Measurements from ENCODE around the gene PIAS2.

The PIAS2 gene

DNA sequence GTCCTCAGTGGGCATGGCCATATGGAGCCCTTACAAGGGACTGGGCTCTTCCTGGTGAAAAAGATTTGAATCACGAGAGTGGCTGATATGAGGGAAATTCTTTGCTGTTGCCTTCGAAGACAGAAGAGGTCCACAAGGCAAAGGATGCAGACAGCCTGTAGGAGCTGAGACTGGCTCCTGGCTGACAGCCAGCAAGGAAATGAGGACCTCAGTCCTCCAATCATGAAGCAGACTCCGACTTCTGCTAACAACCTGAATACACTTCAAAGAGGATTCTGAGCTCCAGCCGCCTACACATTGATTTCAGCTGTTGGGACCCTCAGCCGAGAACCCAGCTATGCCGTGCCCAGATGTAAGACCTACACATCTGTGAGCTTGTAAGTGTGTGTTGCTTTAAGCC is 157.4 kb downstream of the PIAS2 start:
- no peak for DNase-seq (ENCODE audit: low read depth)

DNA sequence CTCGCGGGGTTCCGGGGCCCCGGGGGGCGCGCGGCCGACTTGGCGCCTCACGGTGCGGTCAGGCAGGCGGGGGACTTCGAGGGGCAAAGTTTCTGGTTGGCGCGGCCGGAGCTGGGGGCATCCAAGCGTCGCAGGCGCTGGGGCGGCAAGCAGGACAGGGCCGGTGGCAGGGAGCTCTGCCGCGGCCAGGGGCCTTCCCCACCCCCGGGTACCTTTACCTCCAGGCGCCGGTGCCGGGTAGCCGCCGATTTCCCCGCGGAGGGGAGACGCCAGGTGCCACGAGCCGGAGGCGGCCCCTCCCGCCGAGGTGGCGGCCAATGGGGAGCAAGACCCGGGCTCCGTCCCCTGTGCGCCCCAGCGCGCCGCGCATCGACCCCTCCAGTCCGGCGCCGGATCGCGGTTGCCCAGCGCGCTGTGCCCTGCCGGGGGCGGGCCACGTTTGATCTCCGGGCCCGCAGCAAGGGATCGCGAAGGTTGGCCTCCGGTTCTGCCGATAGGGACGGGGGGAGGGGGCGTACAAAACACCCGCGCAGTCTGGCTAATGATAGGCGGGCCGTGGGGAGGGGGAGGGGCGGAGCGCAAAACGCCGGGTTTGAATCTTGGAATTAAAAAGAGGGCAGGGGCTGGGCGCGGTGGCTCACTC is 160.6 kb downstream of the PIAS2 start, which contains the start of gene ST8SIA5:
TSS of gene ST8SIA5 (minus strand) at position 495 of the 643 bp plus-strand sequence. CDS start 545 bp downstream, outside the sequence.
- no peak for DNase-seq (ENCODE audit: low read depth)

DNA sequence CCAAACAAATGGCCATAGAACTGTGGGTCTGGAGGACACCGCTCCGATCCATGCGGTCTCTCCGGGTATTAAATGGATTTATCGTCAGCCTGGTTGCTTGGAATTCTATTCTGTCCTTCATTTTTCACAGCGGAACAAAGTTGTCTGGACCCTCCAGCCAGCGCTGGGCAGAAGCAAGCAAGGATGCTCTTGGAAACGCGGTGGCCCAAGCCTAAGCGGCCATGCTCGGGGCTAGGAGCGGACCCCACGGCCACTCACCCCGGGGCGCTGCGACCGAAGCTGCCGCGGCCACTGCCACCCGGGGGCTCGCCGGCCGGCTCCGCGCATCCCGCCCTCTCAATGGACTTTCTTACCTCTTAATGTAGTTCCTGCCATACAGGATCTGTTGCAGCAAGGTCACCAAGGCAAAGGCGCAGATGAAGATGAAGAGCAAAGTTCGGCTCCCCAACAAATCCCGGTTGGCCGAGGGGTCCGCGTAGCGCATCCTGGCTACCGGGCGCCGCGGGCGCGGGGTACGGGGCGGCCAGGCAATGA is 161.2 kb downstream of the PIAS2 start:
- DNase-seq (ENCODE audit: low read depth): no peak

DNA sequence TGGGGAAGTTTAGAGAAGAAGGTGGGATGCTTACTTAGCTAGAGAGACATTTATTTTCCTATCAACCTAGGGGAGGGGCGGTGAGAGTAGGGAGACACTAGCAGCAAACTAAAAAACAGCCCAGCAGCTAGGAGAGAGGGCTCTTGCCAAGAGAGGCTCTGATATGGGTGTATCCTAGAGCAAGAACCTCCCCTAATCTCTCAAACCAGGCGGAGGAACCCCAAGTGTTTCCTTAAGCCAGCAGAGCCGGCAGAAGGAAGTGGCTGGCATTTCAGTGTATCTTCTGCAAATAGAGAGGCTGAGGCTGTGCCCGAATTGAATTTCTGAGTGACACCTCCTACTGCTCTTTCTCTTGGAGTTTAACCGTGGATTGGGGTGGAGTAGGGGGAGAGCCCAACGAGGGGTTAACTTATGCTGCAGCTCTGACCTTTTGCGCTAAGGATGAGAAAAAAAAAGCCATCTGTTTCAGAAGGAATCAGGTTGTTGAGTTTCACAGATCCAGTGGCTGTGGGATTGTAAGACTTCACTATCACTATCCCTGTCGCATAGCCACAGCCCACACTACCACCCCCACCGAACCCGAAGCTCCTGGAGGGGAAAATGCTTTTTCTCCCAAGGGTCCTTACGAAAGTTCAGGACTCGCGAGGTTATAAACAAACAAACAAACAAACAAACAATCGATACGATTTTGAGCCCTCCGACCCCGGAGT is 161.8 kb downstream of the PIAS2 start:
- DNase-seq (ENCODE audit: low read depth): no peak

DNA sequence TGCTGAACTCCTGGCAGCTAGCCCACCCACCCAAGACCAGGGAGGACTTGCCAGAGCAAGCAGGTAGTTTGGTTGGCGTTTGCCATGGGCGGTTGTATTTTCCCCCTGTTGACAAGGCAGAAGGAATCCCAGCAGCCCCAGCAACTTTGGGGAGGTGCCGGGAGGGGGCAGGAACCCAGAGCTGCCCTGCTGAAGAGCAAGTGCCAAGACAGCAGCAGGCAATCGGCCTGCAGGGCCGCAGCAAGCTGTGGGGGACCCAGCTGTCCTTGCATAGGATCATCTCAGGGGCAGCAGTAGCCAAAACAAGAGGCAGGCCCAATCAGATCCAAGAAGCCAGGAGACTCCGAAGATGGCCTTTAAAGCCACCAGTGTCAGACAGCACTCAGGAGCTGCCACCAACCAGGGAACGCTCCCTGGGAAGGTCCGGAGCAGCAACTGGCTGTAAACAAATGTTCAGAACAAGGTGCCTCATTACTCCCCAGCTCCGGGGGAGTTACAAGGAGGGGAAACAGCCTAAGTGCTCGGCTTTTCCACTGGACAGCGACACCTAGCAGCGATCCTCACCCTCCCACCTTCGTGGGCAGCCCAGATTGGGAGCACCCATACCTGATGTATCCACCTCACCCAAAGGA is 162.5 kb downstream of the PIAS2 start:
- DNase-seq (ENCODE audit: low read depth): no peak

DNA sequence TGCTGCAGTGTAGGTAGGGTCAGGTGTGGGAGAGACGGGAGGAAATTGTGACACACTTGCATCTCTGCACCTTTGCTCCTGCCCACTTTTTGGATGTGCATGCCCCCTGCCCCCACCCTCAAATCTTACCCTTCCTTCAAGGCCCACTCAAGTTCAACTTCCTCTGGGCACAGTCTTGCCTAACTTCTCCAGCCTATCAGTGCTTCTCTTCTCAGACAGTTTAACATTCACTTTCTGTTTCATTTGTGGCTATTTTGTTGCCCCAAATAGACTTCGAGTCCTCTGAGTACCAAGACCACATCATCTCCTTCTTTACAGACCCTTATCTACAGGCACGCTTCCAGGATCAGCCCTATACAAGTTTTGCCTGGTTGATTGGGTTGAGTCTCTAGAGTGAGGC is 163.1 kb downstream of the PIAS2 start:
- no peak for DNase-seq (ENCODE audit: low read depth)

All from activated T-helper 9 cell treated with anti-CD3 and anti-CD28 coated beads, Interleukin-2, amount 50 U/mL, for 16 hours (primary cell).